HG03045 (cell line): Measurements from ENCODE around the gene SMIM33.
A peak's percentile ranks its signal among the peaks of the same experiment; 100 is the strongest.
"Not testable (repeated sequence)": the region's sequence is repeated elsewhere in the genome, so short reads cannot be mapped to it uniquely, and the experiment has no call there.

ENCODE experiments used
- ATAC-seq: cut with Tn5 transposase; IDR thresholded peaks from one replicate; pipeline ENCODE4 v1.9.1; 2021; ENCODE audit warnings: mild to moderate bottlenecking, moderate library complexity; ENCODE audit not compliant: unreplicated experiment

SMIM33 gene

DNA sequence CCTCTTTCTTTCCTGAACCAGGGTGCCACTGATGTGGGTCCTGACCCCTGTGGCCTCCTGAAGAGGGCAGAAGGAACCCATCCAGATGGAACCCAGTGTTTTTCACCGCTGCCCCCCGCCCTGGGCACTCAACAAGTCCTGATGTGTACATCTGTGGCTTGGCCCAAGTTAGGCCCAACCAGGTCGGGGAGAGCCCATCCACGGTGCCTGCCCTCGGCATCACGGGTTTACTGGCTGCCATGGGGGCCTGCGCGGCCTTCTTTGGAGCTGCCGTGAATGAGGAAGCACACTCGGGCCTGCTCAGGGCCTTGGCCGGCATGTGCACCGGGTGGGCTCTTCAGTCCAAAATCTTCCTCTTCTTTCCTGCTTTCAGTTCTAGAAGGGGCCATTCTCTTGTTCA lies 14.0 kb upstream of the SMIM33 start:
- no peak for ATAC-seq

DNA sequence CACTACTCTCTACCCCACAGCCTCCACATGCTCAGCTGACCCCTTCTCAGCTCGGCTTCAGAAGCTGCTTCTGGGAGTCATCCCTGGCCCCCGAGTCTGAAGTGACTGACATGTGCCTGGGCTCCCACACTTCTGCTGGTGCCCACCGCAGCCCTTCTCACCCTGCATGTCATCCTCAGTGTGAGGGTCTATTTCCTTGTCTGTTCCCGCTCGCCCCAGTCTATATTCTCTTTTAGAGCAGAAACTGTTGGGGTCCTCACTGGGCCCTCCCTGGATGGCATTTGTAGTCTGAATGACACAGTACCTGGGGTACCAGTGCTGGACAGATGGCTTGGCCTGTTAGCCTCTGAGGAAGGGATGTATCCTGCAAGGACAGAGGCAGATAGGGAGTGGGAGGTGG lies 13.6 kb upstream of the SMIM33 start:
- ATAC-seq, result no peak

DNA sequence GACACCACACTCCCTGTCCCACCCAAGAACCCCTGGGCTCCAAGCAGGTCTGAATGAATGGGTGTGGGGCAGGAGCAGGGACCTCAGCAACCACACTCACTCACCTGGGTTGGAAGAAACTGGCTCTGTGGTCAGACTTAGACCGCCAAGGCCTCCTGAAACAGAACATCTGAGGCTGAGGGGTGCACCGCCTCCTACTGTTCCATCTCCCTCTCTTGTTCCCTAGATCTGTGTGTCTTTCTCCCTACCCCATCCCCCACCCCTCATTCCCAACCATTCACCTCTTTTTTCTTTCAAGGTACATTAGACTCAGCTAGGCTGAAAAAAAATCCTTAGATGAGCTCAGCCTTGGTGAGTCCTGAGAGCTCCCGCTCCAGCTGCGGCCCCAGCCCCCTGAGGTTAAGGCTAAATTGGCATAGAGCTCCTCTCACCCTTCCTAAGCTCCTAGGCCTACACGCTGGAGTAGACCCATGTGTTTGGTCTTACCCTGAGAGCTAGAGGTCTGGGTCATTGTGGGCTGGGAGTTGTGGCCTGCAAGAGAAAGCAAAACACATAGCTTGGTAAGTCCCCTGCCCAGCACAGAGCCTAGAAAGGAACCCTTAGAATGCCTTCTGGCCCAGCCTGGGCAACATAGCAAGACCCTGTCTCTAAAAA lies 13.0 kb upstream of the SMIM33 start:
- peak; percentile 41 for ATAC-seq

DNA sequence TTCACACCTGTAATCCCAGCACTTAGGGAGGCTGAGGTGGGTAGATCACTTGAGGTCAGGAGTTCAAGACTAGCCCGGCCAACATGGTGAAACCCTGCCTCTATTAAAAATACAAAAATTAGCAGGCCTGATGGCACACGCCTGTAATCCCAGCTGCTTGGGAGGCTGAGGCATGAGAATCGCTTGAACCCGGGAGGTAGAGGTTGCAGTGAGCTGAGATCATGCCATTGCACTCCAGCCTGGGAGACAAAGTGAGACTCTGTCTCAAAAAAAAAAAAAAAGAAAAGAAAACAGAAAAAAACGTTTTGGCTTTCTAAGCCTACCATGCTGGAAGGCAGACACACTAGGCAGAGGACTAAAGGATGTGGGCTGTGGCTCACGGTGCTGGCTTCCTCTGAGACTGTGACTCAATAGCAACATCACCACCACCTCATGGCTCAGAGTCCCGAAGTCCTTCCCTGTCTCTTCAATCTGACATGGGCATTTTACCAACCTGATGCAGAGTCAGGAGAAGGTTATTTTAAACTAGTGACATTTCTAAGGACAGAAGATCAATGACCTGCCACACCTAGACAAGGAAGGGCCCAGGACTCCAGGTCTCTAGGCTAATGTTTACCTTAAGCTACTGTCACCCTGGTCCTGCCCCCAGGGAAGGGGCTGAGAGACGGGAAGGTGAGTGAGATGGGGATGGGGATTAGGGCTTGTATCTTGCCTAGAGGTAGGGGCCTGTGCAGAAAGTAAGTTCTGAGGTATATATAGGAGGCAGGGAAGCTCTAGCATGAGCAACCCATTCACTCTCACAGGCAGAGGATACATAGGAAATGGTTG lies 12.0 kb upstream of the SMIM33 start:
- peak; percentile 39 for ATAC-seq

DNA sequence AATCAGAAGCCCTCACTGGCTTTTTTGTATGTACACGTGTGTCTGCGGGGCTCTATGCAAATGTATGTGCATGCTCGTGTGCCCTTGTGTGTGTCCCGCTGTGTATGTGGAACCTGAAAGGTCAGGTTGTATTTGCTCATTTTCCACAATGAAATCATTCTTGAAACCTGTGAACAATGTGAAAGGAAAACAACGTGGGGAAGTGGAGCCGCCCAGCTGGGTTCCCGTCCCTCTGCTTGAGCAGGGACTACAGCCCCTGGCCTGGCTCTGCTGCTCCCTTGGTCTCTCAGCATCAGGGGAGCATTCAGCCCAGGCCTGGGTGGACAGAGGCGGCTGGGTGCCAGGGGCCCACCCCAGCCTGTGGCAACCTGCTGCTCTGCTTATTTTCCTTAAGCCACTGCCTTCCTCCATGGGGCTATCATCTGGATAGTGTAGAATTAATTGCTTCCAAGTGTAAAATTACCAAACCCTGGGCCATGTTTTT lies 11.3 kb upstream of the SMIM33 start:
- ATAC-seq, result no peak

DNA sequence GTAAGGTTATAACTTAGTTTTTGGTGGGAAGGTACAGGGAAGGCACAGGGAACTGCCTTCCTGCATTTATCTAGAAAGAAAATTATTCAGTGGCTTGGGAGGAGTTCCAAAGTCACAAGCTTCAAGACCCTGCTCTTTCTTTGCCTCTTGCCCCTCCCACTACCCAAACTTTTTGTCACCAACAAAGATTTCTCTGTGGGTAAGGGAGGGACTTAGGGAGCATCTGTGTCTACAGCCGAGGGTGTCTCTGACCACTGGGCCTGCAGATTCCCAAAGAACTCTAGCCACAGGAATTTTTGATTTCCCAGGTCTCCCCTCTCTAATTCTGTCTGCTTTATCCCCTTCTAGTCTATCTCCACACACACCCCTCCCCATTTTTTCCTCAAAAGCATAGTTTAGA lies 10.3 kb upstream of the SMIM33 start:
- ATAC-seq, result no peak

DNA sequence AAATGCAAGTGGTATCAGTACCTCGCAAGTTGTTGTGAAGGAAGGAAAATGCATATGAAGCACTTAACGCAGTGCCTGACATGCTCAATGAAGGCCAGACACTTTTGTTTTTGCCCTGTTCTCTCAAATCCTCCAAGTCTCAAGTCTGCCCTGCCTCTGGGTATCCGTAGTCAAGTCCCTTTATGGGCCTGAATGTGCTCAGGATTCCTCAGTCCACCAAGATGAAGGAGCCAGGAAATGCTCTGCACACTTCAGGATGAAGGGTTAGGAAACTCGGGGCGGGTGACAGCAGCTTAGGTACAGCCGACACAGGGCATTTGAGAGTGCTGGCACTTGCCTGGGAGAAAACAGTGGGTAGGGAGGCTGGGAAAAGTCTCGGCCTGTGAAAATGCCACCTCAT lies 9.6 kb upstream of the SMIM33 start:
- ATAC-seq, result no peak

DNA sequence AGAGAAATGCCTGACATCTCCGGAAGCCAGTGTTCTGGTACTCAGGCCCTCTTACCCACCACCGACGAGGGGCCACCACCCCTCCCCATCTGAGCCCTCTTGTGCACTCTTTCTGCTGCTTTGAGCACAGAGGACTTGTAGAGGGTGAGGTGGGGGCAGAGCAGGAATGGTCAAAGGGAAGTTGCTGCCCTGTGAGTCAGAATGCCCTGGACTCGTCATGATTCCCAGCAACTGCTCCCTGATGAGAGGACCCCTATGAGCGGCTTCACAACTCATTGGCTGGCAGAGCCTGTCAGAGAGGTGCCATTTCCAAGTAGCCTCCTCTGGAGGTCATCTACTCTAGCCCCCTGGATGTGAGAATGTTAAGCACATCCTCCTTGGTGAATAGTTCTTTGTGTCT lies 9.1 kb upstream of the SMIM33 start:
- no peak for ATAC-seq

DNA sequence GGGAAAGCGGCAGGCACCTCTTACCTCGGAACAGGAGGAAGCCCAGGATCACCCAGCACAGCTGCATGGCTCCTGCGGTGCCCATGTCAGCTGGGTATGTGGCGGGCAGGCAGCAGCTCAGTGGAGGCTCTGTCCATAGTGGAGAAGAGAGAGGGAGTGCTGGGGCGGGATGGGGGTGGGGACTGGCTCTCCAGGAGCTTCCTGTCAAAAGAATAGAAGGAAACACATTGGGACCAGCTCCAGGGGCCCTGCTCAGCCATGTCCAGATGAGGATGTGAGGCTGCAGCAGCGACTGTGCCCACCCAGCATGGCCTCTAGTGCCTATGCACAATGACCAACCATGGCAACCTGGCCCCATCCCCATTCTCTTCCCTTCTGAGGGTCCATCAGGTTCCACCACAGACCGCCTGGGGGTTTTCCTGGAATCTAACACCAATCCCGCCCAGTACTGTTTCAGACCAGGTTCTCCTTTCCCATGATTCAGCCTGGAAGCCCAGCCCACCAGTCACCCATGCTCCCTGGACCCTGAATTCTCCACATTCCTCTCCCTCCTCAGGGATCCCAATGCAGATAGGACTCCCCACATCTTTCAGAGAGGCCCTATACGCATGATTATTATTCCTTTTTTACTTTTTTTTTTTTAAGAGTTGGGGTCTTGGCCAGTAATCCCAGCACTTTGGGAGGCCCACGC lies 8.1 kb upstream of the SMIM33 start, which contains the start of gene ECSCR:
TSS of gene ECSCR (minus strand) at position 158 of the 691 bp plus-strand sequence. CDS start at position 85, 73 bp downstream.
- ATAC-seq, result no peak

DNA sequence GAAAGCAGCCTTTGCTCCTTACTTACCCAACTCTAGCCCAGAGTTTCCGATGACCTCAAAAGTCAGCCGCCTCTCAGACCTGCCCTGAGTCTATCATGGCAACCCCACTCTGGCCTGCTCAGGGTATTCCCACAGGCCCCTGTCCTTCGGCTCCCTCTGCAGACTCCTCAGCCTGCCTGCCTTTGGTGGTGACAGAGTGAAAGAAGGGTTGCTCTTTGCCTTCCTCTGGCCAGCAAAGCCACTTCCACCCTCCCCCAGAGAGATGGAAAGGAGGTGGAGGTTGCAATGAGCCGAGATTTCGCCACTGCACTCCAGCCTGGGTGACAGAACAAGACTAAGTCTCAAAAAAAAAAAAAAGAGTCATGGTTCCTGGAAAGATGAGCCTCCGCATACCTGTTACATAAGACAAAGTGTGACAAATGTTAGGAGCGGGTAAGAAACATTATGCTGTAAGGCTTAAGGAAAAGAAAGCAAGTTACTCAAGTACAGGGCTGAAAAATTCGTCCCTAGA lies 2.3 kb upstream of the SMIM33 start:
- no peak for ATAC-seq

DNA sequence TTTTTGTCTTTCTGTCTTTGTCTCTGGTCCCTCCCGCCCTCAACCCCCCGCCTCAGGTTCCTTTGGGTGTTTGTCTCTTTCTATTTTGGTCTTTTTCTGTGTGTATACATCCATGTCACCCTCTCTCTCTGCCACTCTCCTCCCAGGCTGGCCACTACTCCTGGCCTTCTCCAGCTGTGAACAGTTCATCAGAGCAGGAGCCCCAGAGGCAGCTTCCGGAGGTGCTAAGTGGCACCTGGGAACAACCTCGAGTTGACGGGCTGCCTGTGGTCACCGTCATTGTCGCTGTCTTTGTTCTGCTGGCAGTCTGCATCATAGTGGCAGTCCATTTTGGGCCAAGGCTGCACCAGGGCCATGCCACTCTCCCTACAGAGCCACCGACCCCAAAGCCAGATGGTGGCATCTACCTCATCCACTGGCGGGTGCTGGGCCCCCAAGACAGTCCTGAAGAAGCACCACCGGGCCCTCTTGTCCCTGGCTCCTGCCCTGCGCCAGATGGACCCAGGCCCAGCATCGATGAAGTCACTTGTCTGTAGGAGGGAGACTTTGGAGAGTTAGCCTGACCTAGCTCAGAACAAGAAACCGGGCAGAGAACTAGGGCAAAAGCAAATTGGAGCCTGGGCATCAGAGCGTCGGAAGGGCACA lies 1.7 kb downstream of the SMIM33 start:
- ATAC-seq, result no peak

DNA sequence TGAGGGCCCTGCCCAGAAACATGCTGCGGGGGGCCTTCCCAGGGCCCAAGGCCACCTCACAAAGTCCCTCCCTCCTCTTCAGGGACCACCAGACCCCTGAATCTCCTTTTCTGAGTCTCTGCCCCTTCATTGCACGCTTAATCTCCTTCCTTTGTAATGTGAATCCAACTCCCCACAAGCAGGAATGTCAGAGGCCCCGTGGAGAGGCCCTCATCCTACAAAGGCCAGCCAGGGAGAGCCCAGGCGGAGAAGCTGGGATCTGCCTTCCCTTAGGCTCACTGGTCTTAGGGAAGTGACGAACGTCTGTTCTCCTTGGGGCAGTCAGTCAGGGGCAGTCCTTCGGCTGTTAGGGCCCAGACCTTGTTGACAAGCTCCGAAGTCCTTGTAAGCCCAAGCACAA lies 2.3 kb downstream of the SMIM33 start:
- ATAC-seq, result no peak

DNA sequence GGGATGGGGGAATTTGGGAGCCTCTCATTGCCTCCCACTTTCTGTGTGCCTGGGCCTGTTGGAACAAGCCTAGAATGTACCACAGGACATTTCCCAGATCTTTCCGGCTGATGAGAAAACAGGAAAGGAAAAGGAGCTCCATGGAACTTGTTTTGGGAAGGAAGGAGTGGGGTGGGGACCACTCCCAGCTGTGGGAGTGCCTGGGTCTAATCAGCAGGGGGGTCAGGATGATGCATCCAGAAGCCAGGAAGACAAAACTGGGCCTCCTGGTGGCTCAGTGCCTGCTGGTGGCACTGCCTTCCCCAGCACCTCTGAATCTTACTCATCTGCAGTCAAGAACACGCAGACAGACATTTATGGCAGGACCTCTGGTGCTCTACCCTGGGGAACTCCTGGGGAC lies 2.8 kb downstream of the SMIM33 start:
- ATAC-seq, result no peak

DNA sequence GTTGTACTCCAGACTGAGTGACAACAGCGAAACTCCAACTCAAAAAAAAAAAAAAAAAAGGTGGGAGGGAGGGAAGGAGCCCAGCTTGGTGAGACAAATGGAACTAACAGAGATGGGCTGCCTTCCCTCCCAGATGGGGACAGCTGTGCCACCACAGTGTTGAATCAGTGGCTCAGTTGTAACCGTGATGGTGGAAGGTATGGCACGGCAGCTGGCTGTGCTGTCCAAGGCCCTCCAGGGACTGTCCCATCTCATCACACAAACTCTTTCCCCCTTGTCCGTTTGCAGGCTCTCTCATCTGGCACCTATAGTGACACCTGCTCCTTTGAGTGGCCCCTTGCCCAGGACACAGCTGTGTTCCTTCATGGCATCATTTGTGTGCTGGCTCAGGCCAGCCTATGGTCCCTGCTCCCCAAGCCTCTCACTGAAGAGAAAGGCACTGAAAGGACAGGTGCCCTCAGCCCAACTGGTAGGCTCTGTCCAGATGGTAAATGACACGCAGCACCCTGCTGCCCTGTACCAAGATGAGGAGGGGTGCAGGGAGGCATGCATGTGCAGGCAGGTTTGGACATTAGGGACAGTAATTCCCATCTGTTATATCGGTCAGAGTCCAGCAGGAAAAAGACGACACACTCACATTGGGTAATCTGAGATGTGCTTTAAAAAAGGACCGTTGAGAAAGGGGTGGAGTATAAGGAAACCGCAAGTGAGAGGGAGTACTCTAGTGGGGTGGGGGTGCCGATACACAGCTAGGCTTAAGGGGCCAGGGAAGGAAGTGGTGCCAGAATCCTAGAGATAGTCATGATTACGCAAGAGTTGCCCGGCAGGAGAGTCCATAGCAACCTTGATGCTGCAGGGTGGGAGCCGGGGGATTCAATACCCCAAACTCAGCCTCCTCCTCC lies 4.3 kb downstream of the SMIM33 start:
- no peak for ATAC-seq

DNA sequence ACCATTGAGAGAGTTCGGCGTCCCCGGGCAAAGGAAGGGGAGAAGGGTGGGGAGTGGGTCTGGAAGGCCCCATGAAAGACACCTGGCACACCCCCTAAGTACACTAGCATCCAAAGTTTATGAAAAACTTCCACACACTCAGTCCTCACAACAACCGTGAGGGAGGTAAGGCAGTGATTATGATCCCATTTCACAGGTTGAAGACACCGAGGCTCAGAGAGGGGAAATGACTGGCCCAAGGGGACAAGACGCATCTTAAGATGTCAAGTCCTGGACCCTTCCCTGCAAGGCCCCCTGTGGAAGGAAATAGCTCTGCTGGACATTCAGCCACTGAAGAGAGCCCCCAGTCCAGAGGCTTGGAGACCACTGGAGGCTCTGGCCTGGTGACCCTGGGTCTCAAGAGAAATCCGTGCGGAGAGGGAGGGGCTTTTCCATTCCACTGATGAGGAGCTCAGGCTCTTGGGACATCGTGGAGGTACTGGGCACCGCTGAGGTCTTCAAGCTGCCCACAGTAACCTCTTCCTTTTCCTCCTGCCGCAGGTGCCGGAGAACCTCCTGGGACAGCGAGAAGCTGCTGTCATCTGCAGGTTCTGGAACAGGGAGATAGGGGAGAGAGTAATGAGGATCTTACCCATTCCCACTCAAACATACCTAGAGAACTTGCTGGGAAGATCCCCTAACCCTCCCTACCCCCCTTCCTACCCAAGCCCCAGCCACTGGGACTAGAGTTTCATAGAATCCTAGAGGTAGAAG lies 5.2 kb downstream of the SMIM33 start:
- ATAC-seq, result no peak

DNA sequence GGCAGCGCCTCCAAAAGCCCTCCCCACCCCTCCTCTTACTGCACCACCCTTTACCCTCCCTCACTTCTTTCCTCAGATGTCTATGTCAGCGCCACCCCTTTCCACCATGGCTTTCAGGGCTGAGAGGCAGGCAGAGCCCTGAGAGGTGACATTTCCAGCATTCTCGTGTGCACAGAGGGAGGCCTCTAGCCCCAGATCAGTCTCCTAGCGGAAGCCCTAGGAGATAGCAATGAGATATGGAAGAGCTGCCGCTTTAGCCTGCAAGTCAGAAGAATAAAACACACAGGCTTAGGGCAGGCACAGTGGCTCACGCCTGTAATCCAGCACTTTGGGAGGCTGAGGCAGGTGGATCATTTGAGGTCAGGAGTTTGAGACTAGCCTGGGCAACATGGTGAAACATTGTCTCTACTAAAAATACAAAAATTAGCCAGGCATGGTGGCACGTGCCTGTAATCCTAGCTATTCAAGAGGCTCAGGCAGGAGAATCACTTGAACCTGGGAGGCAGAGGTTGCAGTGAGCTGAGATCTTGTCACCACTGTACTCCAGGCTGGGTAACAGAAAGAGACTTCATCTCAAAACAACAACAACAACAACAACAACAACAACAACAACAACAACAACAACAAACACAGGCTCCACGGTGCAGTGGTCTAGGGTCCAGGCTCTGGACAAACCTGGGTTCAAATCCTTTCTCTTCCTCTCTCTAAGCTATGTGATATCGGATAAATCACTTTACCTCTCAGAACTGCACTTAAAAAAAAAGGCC lies 8.0 kb downstream of the SMIM33 start:
- ATAC-seq, result not testable (repeated sequence)

DNA sequence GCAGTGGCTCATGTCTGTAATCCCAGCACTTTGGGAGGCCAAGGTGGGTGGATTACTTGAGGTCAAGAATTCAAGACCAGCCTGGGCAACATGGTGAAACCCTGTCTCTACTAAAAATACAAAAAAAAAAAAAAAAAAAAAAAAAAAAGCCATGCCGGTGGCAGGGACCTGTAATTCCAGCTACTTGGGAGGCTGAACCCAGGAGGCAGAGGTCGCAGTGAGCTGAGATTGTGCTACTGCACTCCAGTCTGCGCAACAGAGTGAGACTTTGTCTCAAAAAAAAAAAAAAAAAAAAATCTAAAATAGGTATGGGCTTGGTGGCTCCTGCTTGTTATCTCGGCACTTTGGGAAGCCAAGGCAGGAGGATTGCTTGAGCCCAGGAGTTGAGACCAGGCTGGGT lies 8.9 kb downstream of the SMIM33 start:
- not testable (repeated sequence) for ATAC-seq

DNA sequence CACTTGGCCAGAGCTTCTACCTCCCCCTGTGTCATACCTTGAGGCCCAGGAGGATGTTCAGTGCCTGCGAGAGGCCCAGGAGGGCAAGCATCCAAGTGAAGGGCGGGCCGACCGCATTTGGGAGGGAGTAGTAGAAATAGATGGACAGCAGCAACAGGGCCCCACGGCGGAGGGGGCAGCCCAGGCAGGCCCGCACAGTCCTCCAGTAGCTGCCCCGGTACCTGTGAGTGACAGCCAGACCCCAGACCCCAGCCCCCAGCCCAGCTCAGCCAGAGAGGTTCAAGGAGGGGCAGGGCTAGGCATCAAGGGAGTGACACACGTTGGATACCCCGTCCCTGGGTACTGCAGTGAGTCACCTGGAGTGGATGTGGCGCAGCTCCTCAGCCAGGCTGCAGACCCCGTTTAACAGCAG lies 10.3 kb downstream of the SMIM33 start:
- no peak for ATAC-seq
